Measurements from ENCODE around the gene CACNA1F.

Gene CACNA1F

GRCh38 chrX:49233176-49233575 lies at the start of gene CACNA1F:
Gene CACNA1F (minus strand): TSS chrX:49233340. CDS start chrX:49233309, 31 bp downstream.
- no peak for DNase-seq

- peak; percentile 35 for DNase-seq
These were observed 49.5 kb upstream of the CACNA1F start for GRCh38 chrX:49282647-49283011.

- DNase-seq, result no peak
These were observed 44.9 kb upstream of the CACNA1F start for GRCh38 chrX:49278081-49278480.

- DNase-seq, result no peak
These were observed 44.3 kb upstream of the CACNA1F start for GRCh38 chrX:49277535-49277830.

GRCh38 chrX:49276671-49277534 lies 43.8 kb upstream of the CACNA1F start:
- no peak for DNase-seq

GRCh38 chrX:49276207-49276606 lies 43.1 kb upstream of the CACNA1F start:
- DNase-seq, result no peak

GRCh38 chrX:49273181-49273727 lies 40.1 kb upstream of the CACNA1F start:
- no peak for DNase-seq

GRCh38 chrX:49272421-49272820 lies 39.3 kb upstream of the CACNA1F start:
- DNase-seq, result no peak

- no peak for DNase-seq
These were observed 38.2 kb upstream of the CACNA1F start for GRCh38 chrX:49271341-49271740.

- no peak for DNase-seq
These were observed 37.2 kb upstream of the CACNA1F start for GRCh38 chrX:49270249-49270921.

- no peak for DNase-seq
These were observed 36.7 kb upstream of the CACNA1F start, which contains the start of gene PPP1R3F for GRCh38 chrX:49269767-49270248. Gene PPP1R3F (plus strand): TSS chrX:49269793. CDS start chrX:49269870, 77 bp downstream.

GRCh38 chrX:49269010-49269766 lies 36.0 kb upstream of the CACNA1F start:
- peak; percentile 98 for DNase-seq

- DNase-seq, result no peak
These were observed 35.5 kb upstream of the CACNA1F start for GRCh38 chrX:49268702-49269009.

GRCh38 chrX:49266523-49267445 lies 33.6 kb upstream of the CACNA1F start:
- no peak for DNase-seq

GRCh38 chrX:49264460-49264859 lies 31.3 kb upstream of the CACNA1F start, which contains the start of gene FOXP3:
Gene FOXP3 (minus strand): TSS chrX:49264710. CDS start chrX:49258505, 6,205 bp downstream.
- DNase-seq, result no peak

GRCh38 chrX:49263631-49264030 lies 30.5 kb upstream of the CACNA1F start:
- DNase-seq, result no peak

GRCh38 chrX:49262603-49263002 lies 29.5 kb upstream of the CACNA1F start:
- no peak for DNase-seq

GRCh38 chrX:49260221-49260985 lies 27.3 kb upstream of the CACNA1F start:
- no peak for DNase-seq

GRCh38 chrX:49258749-49259124 lies 25.6 kb upstream of the CACNA1F start:
- DNase-seq, result no peak

GRCh38 chrX:49257846-49258748 lies 25.0 kb upstream of the CACNA1F start:
- no peak for DNase-seq

All from femur (tissue), 1 donor.